K562 treated with DMSO at 1 percent for 12 hours (cell line): ENCODE data around the gene FGF21. TPM values are rescaled to one million over a fixed set of nuclear protein-coding genes. Genes with fewer than 3 reads are reported as not detected.

Experiments used
- total RNA-seq: library from RNA; unstranded; fragments of 300-600 nt; gene quantifications from 2 replicates; pipeline ENCODE4 v1.2.3, GENCODE V29; 2022; ENCODE audit not compliant: insufficient read depth

The FGF21 gene, protein sequence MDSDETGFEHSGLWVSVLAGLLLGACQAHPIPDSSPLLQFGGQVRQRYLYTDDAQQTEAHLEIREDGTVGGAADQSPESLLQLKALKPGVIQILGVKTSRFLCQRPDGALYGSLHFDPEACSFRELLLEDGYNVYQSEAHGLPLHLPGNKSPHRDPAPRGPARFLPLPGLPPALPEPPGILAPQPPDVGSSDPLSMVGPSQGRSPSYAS
- total RNA-seq: not detected in 2 replicates

DNA sequence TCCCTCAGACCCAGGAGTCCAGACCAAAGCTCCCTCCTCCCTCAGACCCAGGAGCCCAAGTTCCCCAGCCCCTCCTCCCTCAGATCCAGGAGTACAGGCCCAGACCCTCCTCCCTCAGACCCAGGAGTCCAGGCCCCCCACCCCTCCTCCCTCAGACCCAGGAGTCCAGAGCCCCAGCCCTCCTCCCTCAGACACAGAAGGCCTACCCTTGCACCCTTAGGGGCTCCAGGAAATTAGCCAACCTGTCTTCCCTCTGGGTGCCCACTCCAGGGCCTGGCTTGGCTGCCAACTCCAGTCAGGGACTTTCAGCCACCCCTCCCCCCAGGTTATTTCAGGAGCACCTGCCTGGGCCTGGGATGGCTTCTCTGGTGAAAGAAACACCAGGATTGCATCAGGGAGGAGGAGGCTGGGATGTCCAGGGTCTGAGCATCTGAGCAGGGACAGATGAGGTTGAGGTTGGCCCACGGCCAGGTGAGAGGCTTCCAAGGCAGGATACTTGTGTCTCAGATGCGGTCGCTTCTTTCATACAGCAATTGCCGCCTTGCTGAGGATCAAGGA, at the start of gene FGF21:
FGF21 (plus strand) TSS at position 441 of the 558 bp plus-strand sequence. CDS start 713 bp downstream, outside the sequence.

DNA sequence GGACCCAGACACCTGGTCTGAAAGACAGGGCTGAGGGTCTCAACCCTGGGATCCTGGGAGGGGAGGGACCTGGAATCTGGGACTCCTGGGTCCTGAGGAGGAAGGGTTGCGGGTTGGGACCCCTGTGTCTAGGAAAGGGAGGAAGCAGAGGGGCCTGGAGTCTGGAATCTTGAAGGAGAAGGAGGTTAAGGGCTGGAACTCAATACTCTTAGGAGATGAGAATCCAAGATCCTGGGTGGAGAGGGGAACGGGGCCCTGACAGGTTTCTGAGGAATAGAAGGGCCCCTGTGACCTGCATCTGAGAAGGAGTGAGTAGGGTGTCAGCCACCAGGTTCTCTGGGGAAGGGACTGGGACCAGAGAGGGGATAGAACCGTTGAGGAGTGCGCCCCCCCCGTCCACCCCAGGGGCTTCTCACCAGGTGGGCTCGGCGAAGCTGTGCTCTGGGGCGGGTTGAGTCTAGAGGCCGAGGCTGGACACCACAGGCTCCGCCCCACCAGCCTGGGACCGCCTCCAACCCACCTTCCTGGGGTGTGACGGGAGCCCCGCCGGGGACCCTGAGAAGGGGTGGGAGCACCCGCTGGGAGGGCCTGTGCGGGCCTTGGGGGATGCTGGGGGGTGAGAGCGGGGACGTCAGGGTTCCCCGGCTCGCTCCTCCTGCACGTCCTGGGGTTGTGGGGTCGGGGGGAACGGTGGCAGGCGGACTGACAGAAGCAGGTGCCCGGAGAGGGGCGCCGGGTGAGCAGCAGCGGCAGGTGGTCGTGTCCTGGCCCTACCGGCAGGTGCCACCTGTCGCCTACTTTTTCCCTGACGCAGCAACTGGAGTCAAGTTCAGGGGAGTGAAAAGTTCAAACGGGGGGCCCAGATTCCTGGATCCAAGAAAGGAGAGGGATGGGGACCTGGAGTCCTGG, 35.8 kb upstream of the FGF21 start, which contains the start of gene MAMSTR:
MAMSTR (minus strand) TSS at position 463 of the 909 bp plus-strand sequence. CDS start 694 bp downstream, outside the sequence.

DNA sequence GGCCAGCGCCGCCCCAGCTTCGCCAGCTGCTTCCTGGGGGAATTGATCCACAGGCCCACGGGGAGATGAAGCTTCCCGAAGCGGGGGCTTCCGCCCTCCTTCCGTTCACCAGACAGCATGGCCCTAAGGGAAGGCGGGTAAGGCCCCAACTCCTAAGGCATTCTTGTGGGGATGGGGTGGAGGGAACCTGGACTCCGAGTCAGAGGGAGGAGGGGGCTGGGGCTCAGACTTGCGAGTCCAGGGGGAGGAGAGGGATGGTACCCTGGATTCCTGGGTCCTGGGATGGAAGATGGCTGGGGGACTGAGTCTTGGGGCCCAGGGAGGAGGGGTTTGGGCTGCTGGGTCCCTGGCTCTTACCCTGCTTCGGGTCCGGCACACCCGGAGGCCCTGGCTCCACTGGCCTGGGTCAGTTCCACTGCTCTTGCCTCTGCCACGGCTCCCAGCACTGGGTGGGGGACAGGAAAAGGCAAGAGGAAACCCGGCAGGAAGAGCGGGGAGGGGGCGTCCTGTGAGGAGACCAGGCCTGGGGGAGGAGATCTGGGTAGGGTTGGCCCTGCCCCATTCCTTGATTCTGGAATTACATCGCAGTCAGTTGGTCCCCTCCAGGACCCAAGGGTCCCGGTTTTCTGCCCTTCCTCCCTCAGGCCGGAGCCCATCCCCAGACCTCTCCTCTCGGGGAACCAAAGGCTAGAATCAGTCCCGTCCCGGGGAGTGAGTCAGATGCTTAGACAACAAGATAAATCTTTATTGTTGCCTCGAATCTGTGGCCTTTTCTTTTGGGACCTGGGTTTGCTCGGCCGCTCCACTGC, 15.0 kb upstream of the FGF21 start, which contains the start of gene RASIP1:
RASIP1 (minus strand) TSS at position 447 of the 809 bp plus-strand sequence; CDS start at position 119, 328 bp downstream.

DNA sequence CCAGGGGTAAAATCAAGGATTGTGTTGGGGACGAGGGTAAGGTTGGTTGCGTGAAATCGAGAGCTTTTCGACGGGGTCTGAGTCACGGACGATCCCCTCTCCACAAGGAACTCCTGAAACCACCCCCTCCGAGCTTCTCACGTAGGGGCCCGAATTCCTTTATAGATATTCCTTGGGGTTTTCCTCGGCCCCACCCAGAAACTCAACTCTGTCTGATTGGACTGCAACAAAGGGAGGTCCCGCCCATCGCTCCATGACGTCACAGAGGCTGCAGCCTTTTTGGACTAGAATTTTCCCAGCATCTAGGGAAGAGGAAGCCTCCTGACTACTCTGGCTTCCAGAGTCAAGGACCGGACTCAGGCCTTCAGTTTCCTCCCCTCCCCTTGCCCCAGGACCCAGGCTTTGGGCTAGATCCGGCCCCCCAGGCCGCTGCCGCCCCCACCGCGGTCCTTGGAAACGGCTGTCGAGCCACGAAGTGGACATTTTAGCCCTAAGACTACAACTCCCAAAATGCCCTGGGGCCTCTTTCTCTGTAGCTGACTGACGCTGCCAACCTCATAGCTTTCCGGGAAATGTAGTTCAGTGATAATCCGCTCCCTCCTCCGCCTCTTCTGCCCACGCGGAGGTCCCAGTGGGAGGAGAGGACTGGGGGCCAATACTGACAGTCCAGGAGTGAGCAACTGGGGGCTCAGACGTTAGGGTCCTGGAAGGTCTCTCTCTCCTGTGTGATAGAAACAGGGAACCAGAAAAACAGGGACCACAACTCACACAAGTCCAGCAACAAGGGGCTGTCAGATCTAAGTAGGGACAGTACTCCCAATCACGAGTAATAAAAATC, 8.4 kb upstream of the FGF21 start, which contains the start of gene IZUMO1:
IZUMO1 (minus strand) TSS at position 172 of the 838 bp plus-strand sequence. CDS start 1,050 bp downstream, outside the sequence.

DNA sequence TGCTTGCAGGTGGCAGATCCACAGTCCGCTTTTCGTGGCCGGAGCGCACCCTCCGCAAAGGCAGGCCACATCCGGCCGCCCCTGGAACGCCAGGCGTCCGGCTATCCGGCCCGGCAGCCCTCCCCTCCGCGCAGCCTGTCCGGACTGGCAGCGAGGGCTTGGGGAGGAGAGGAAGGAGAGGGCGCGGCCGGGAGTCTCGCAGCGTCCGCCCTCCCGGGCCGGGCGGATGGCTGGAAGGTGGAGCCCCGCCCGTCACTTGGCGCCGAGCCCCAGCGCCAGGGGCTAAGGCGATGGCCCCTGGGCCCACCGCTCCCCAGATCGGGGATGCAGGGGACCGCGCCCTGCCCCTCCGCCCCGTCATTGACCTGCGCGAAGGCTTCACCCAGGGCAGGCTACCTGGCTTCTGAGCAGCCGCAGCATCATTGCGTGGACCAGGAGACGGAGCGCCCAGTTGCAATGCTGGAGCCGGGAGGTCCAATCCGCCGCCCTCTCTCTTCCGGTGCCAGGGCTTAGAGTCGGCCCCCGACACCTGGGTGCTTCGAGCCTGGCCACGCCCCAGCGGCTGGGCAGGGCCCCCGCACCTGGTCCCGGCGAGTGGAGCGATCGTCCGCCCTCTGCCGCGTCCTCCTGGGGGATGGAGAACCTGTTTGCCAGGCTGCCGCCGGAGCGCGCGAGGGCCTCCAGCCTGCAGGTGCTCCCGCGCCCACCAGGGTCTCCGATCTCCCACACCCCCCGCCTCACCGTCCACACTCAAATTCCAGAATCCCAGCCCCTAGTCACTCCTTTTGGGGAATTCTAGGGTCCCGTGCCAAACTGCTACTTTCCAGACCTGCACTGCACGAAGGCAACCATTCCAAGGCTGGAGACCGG, 2.6 kb upstream of the FGF21 start, which contains the start of gene FUT1:
FUT1 (minus strand) TSS at position 146 of the 870 bp plus-strand sequence. CDS start 1,360 bp downstream, outside the sequence.

Other genes with a start within 250 kb of the FGF21 start
- gene LMTK3, start 243.7 kb upstream of the FGF21 start, total RNA-seq: 8.5 and 9.9 TPM in 2 replicates
- gene SULT2B1, start 203.4 kb upstream of the FGF21 start, total RNA-seq: 1.0 and 2.0 TPM in 2 replicates
- gene SPACA4, start 148.8 kb upstream of the FGF21 start, total RNA-seq: not detected in 2 replicates
- gene FAM83E, start 140.4 kb upstream of the FGF21 start, total RNA-seq: 1.2 TPM in 1 of 2 replicates, not detected in the other
- 5,080 and 6,810 TPM in 2 replicates for gene RPL18, start 136.3 kb upstream of the FGF21 start, total RNA-seq
- gene SPHK2, start 136.0 kb upstream of the FGF21 start, total RNA-seq: 7.6 and 8.2 TPM in 2 replicates
- gene DBP, start 118.1 kb upstream of the FGF21 start, total RNA-seq: 17.4 and 19.1 TPM in 2 replicates
- gene CA11, start 109.3 kb upstream of the FGF21 start, total RNA-seq: 14.8 and 24.9 TPM in 2 replicates
- 0.96 and 0.98 TPM in 2 replicates for gene NTN5, start 82.5 kb upstream of the FGF21 start, total RNA-seq
- gene FUT2, start 59.6 kb upstream of the FGF21 start, total RNA-seq: 0.23 TPM in 1 of 2 replicates, not detected in the other
- 0.63 and 0.79 TPM in 2 replicates for gene MAMSTR, start 35.8 kb upstream of the FGF21 start, total RNA-seq
- 8.6 and 9.0 TPM in 2 replicates for gene RASIP1, start 14.9 kb upstream of the FGF21 start, total RNA-seq
- gene IZUMO1, start 8.6 kb upstream of the FGF21 start, total RNA-seq: 0.42 and 0.94 TPM in 2 replicates
- 3.7 and 11.7 TPM in 2 replicates for gene FUT1, start 2.9 kb upstream of the FGF21 start, total RNA-seq
- gene BCAT2, start 55.5 kb downstream of the FGF21 start, total RNA-seq: 67.2 and 83.7 TPM in 2 replicates
- gene HSD17B14, start 81.0 kb downstream of the FGF21 start, total RNA-seq: 0.88 and 0.99 TPM in 2 replicates
- 29.6 and 35.9 TPM in 2 replicates for gene PLEKHA4, start 113.1 kb downstream of the FGF21 start, total RNA-seq
- gene PPP1R15A, start 116.9 kb downstream of the FGF21 start, total RNA-seq: 73.5 and 96.0 TPM in 2 replicates
- gene TULP2, start 143.2 kb downstream of the FGF21 start, total RNA-seq: 0.88 and 1.4 TPM in 2 replicates
- gene NUCB1, start 144.8 kb downstream of the FGF21 start, total RNA-seq: 224 and 349 TPM in 2 replicates
- gene DHDH, start 178.2 kb downstream of the FGF21 start, total RNA-seq: 2.6 and 3.0 TPM in 2 replicates
- 81.3 and 96.0 TPM in 2 replicates for gene BAX, start 199.4 kb downstream of the FGF21 start, total RNA-seq
- 6,477 and 6,803 TPM in 2 replicates for gene FTL, start 209.8 kb downstream of the FGF21 start, total RNA-seq
- 12.2 and 21.6 TPM in 2 replicates for gene GYS1, start 237.8 kb downstream of the FGF21 start, total RNA-seq
- 160 and 193 TPM in 2 replicates for gene RUVBL2, start 238.4 kb downstream of the FGF21 start, total RNA-seq